Adrenal gland (tissue), 5 donors: Measurements from ENCODE around the gene ENTPD3.

ENCODE experiments used
- POLR2A ChIP-seq, 2 donors: fragments of 450-650 bp; IDR thresholded peaks; one replicate each; pipeline ENCODE4 v1.6.1; 2017; ENCODE audit warnings: antibody characterized with exemption in 2 of 2, mild to moderate bottlenecking in 2 of 2, moderate library complexity in 1 of 2
- TF ChIP-seq, protein P1 (sequence below), 6 experiments: fragments of 450-650 bp in 4 of 6; fragments of 200-600 bp in 2 of 6; sonication (generic) in 1 of 6; IDR thresholded peaks; 1 replicate in 5 of 6; 2 replicates in 1 of 6; pipeline versions ENCODE4 v1.5.1 to v1.8.0; 2016 to 2021; ENCODE audit warnings: antibody characterized with exemption in 6 of 6, mild to moderate bottlenecking in 2 of 6, moderate library complexity in 1 of 6
- donor health status: DM: no; HTN: no; CAD: no.

- TF ChIP-seq, protein P1, sequence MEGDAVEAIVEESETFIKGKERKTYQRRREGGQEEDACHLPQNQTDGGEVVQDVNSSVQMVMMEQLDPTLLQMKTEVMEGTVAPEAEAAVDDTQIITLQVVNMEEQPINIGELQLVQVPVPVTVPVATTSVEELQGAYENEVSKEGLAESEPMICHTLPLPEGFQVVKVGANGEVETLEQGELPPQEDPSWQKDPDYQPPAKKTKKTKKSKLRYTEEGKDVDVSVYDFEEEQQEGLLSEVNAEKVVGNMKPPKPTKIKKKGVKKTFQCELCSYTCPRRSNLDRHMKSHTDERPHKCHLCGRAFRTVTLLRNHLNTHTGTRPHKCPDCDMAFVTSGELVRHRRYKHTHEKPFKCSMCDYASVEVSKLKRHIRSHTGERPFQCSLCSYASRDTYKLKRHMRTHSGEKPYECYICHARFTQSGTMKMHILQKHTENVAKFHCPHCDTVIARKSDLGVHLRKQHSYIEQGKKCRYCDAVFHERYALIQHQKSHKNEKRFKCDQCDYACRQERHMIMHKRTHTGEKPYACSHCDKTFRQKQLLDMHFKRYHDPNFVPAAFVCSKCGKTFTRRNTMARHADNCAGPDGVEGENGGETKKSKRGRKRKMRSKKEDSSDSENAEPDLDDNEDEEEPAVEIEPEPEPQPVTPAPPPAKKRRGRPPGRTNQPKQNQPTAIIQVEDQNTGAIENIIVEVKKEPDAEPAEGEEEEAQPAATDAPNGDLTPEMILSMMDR (IDR thresholded peaks at IDR 0.05): no peak
- no peak for TF ChIP-seq POLR2A (IDR thresholded peaks at IDR 0.05)
Measured at GRCh38 chr3:40341671-40342070, 45.3 kb upstream of the ENTPD3 start.
